Urinary bladder (tissue), 2 donors: Measurements from ENCODE around the gene RECK. TPM values are rescaled to one million over a fixed set of nuclear protein-coding genes. Genes with fewer than 3 reads are reported as not detected.

Experiments used
- polyA plus RNA-seq: library from polyadenylated mRNA; stranded (reverse); fragments of 200-250 nt; gene quantifications from one replicate; pipeline ENCODE4 v1.2.3, GENCODE V29; 2013
- small RNA-seq: library from RNA; depleted of rRNA; stranded (forward); fragments of <200 nt; gene quantifications from one replicate; pipeline ENCODE3, GENCODE V24; 2014
- total RNA-seq: library from RNA; depleted of rRNA; stranded (reverse); fragments of >200 nt; gene quantifications from one replicate; pipeline ENCODE4 v1.2.3, GENCODE V29; 2014
- donor health status: healthy.

Gene RECK
- total and polyA plus RNA-seq, 2 donors, result 17.1 to 31.2 TPM

Small RNA genes within 50 kb of the gene (small RNA-seq; reads per million reads assigned to genes)
- not detected for gene RF02275

Other genes starting within 250 kb of the RECK start
- 23.1 TPM for gene NPR2, start 245.3 kb upstream of the RECK start, total RNA-seq
- 30.6 TPM for gene NPR2, start 245.3 kb upstream of the RECK start, polyA plus RNA-seq
- gene SPAG8, start 224.7 kb upstream of the RECK start, total RNA-seq, result 1.9 TPM
- 1.9 TPM for gene SPAG8, start 224.7 kb upstream of the RECK start, polyA plus RNA-seq
- 12.8 TPM for gene HINT2, start 221.9 kb upstream of the RECK start, total RNA-seq
- 53.8 TPM for gene HINT2, start 221.9 kb upstream of the RECK start, polyA plus RNA-seq
- gene FAM221B, start 208.2 kb upstream of the RECK start, total RNA-seq, result 0.21 TPM
- gene FAM221B, start 208.2 kb upstream of the RECK start, polyA plus RNA-seq, result not detected
- 4.8 TPM for gene TMEM8B, start 207.7 kb upstream of the RECK start, total RNA-seq
- gene TMEM8B, start 207.7 kb upstream of the RECK start, polyA plus RNA-seq, result 23.8 TPM
- gene OR13J1, start 166.5 kb upstream of the RECK start, total RNA-seq, result not detected
- gene OR13J1, start 166.5 kb upstream of the RECK start, polyA plus RNA-seq, result not detected
- gene HRCT1, start 130.7 kb upstream of the RECK start, total RNA-seq, result 0.42 TPM
- 15.8 TPM for gene HRCT1, start 130.7 kb upstream of the RECK start, polyA plus RNA-seq
- gene SPAAR, start 127.4 kb upstream of the RECK start, total RNA-seq, result not detected
- 1.4 TPM for gene SPAAR, start 127.4 kb upstream of the RECK start, polyA plus RNA-seq
- not detected for gene OR2S2, start 78.8 kb upstream of the RECK start, total RNA-seq
- not detected for gene OR2S2, start 78.8 kb upstream of the RECK start, polyA plus RNA-seq
- 54.9 TPM for gene GLIPR2, start 99.8 kb downstream of the RECK start, total RNA-seq
- gene GLIPR2, start 99.8 kb downstream of the RECK start, polyA plus RNA-seq, result 74.7 TPM
- gene CCIN, start 132.5 kb downstream of the RECK start, total RNA-seq, result 1.1 TPM
- gene CCIN, start 132.5 kb downstream of the RECK start, polyA plus RNA-seq, result 0.38 TPM
- 120 TPM for gene CLTA, start 154.0 kb downstream of the RECK start, total RNA-seq
- 210 TPM for gene CLTA, start 154.0 kb downstream of the RECK start, polyA plus RNA-seq
- gene GNE, start 221.5 kb downstream of the RECK start, total RNA-seq, result 25.9 TPM
- gene GNE, start 221.5 kb downstream of the RECK start, polyA plus RNA-seq, result 17.5 TPM